LHCN-M2 (cell line): Measurements from ENCODE around the gene CFAP73. TPM values are rescaled to one million over a fixed set of nuclear protein-coding genes. Genes with fewer than 3 reads are reported as not detected.
"Not testable (repeated sequence)": the region's sequence is repeated elsewhere in the genome, so short reads cannot be mapped to it uniquely, and the experiment has no call there.

Source experiments
- DNase-seq: peaks from one replicate; pipeline ENCODE4 v3.0.0-alpha.2; 2012; ENCODE audit warnings: low read depth
- polyA plus RNA-seq: library from polyadenylated mRNA; unstranded; fragments of >200 nt; gene quantifications from one replicate; pipeline ENCODE4 v1.2.1, GENCODE V29; 2012; ENCODE audit warnings: missing spikeins
- total RNA-seq: library from RNA; depleted of rRNA; stranded (reverse); fragments of >200 nt; gene quantifications from 2 replicates; pipeline ENCODE4 v1.2.3, GENCODE V29; 2014; rRNA removed

CFAP73 gene
- total RNA-seq, result not detected in 2 replicates
- polyA plus RNA-seq, result 0.05 TPM

DNA sequence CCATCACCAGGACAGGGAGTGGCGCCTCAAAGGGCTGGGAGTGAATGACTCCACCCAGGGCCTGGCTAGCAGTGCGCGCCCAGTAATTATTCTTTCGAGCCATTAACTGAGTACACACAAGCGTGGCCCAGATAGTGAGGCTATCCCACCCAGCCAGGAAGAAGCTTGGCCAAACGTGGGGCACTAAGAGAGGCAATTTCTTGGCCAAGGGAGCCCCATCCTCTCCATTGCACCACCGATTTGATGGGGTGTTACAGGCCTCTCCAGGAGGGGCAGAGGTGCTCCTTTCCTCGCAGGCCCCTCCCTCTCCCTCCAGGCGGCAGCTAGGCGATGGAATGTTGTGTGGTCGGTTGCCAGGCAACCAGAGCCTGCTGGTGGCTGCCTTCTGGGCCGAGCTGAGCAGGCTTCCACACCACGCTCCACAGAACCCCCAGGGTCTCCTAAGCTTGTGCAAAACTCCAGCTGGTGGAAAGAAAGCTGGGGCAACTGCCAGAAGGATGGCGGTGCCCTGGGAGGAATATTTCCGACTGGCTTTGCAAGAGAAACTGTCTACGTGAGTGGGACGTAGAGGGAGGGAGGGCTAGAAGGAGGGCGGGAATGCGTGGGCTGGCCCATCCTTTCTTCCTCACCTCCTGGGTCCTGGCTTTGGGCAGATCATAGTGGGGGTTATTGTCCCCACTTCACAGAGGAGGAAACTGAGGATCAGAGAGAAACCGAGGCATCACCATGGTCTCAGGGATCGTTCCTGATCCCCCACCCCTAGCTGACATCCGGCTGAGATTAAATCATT is at the start of gene CFAP73:
CFAP73 (plus strand) TSS at position 364 of the 790 bp plus-strand sequence; CDS start at position 498, 134 bp downstream.
- DNase-seq, result peak; percentile 81

DNA sequence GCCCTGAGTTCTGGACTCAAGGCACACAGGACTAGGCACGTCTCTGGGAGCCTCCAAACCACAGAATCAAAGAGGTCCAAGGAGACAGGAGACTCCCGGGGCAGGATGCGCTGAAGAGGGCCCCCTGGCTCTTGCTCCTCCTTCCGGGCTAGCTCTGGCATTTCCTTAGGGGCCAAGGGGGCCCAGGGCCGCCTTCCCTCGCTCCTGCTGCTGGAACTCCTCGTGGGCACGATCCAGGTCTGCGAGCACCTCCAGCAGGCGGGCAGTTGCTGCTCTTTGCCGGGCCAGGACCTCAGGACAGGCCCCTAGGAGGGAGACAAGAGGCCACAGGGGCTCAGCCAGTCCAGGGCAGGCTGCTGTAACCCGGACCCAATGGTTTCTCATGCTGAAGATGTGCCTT is 49.8 kb upstream of the CFAP73 start:
- DNase-seq, result no peak

DNA sequence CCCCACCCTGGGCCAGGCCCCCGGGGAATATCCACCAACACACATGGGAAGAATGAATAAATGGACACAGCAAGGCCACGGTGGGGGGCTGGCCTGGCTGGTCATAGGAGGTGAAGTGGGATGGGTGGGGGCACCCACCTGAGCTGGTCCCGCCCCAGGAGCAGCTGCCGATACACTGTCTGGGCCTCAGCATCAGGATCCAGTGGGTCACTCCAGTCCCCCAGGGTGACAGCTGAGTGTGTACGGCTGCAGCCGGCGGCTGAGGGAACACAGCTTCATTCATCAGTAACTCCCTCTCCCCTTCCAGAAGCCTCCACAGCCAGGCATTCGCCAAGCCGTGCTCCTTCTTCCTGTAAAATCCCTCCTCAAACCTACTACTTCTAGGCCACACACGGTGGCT is 47.8 kb upstream of the CFAP73 start:
- DNase-seq, result no peak

DNA sequence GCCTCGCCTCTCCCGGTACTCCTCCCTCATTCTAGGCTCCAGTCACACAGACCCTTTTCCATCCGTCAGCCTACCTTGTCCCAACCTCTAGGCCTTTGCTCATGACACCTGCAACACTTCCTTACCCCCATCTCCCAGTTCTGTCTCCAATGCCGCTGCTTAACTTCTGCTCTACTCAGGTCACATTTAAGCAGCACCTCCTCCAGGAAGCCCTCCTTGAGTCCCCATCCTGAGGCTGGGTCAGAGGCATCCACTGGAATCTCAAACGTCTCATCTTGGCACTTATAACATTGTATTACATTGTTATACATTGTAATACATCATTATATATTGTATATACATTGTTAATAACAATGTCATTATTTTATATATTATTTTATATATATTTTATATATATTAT is 46.7 kb upstream of the CFAP73 start:
- no peak for DNase-seq

DNA sequence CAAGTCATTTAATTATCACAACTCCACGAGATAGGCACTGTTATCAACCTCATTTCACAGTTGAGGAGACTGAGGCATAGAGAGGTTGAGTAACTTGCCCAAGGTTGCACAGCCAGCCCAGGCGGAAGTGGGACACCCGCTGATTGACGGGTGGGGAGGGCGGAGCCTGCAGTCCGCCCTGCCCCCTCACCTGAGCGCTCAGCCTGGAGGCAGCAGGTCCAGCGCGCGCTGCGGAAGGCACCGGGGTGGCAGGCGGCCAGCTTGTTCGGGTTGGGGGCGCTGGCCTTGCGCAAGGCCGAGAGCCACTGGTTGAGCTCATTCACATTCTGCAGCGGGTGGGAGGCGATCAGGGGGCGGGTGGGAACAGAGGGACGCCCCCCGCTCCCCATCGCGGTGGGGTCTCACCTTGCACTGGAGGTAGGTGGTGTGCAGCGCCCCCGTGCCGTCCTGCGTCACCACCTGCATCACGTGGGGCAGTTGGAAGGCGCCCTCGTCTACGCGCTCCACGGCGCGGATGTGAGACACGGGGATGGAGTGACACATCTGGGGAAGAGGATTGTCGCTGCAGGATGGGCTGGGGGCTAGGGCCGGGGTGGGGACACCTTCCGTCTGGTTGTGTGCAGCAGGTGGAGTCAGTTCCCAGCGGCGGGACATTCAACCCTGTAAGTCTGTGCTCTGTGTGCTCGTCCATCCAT is 45.6 kb upstream of the CFAP73 start:
- no peak for DNase-seq

DNA sequence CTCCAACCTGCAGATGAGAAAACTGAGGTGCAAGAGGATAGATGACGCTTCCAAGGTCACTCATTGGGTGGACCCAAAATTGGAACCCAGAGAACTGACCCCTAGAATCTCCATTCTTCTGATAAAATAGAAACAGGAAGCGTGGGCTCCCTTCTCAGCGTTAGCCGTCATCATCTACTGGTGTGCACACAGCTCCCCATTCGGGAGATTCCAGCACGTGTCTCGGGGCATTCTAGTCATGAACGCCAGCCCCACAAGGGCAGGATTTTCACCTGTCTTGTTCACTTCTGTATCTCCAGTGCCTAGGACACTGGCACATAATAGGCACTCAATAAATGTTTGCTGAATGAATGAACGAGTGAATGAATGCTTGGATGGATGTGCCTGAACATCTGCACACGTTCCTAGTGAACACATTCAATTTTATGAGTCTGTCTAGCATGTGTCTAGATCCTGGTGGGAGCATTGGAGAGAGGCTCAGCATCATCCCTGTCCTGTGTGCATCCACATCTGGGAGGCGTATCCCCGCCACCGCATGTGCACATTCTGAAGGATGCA is 44.5 kb upstream of the CFAP73 start:
- DNase-seq, result no peak

DNA sequence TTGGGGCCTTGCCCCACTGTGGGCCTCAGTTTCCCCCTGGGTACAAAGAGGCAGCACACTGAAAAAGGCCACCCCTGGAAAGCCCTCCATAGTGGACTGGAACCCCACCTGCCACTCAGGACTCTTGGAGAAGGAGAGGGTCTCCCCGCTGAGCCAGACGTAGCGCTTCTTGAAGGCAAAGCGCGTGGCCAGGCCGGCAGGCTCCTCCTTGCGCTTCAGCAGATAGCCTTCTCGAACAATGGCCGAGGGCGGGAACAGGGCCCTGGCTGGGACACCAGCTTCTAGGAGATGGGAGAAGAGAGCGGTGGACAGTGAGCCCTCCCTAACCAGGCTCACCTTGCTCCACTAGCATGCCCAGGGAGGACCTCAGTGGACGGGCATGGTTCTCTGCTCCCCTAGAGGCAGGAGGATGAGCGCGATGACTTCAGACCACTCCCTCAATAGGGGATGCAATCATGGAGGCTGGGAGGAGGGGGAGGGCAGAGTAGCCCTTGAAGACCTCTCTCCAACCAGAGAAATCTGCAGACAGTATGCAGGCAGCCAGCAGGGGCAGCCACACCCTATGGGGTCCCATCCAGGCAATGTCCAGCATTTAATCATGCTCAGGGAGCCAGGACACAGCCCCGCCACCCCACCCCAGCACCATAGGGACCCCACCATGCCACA is 43.8 kb upstream of the CFAP73 start:
- no peak for DNase-seq

DNA sequence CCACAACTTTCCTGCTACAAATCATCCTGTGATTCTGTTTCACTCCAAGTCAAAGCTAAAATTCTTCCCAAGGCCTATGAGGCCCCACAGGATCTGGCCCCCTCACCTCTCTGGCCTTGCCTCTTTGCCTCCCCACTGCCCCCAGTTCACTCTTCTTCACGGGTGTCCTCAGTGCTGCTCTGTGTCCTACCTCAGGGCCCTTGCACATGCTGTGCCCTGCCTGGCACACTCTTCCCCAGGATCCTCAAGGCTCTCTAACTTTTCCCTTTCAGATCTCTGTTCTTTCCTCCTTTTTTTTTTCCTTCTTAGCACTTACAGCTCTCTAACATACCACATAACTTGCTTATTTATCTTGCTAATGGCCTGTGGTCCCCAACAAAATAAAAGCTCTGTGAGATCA is 43.2 kb upstream of the CFAP73 start:
- DNase-seq, result no peak

DNA sequence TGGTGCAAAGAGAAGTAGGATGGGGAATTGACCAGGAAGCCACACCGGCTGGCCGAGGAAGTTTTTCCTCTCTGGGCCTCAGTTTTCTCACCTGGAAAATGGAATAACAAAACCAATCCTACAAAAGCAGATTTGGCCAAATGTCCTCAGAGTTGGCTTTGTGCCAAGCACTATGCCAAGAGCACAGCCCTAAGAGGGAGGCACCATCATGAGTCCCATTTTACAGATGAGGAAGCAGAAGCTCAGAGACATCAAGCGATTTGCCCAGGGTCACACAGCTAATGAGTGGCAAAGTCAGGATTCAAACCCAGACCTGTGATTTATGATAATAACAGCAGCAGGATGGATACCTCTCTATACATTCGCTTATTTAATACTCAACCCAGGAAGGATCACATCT is 41.2 kb upstream of the CFAP73 start:
- no peak for DNase-seq

DNA sequence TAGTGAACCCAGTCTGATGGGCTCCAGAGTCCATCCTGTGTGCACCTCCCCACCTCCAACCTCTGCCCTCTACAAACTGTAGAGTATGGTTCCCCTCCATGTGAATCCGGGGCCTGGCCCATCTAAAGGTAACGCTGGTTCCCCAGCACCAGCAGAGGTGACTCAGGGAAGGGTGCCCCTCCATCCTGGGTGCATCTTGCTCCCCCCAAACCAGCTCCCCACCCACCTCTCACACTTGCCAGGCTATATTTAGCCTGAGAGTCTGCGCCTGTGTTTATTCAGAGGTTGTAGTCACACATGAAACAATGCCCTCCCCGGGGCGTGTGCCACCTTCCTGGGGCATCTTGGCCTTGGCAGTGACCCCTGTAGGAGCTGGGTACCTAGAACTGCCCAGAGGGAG is 40.2 kb upstream of the CFAP73 start:
- DNase-seq, result no peak

DNA sequence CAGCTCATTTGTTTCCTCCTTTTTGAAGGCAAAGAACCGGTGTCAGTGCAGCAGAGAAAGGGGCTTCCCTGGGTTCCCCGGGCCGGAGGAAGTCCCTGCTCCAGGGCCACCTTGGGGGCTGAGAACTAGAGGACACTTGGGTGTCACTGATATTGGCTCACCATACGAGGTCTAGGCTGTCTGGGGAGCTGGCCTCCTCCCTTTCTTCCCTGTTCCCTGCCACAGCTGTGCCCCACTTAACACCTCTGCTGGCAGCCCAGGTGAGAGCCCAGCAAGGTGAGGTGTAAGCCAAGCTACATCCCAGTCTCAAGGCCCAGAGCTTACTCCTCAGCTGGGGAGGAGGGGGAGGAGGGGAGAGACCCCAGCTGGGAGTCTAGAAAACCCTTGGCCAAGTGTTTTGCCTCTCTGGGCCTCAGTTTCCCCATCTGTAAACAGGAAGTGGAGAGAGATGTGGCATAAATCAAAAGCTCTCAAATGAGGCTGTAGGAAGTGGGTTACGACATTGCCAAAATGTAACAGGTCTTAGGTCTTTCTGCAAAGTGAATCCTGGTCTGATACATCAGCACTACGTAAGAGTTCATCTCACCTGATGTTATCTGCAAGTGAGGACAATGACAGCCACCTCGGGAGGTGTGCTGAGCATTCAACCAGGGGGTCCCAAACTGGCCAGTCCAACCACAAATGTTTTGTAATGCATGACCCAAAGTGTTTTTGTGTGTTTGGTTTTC is 39.5 kb upstream of the CFAP73 start:
- no peak for DNase-seq

DNA sequence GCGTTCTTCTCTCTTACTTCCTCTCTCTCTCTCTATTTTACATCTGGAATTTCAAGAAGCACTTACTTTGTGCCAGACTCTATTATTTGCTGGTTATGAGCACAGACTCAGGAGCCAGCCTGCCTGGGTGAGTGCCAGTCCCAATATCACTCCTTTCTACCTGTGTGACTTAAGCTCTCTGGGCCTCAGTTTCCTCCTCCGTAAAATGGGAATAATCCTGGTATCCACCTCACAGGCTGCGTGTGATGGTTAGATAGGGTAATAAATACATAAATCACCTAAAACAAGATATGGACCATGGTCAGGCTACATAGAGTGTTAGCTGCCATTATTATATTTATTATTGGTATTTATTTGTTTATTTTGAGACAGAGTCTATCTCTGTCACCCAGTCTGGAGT is 38.3 kb upstream of the CFAP73 start:
- DNase-seq, result no peak

DNA sequence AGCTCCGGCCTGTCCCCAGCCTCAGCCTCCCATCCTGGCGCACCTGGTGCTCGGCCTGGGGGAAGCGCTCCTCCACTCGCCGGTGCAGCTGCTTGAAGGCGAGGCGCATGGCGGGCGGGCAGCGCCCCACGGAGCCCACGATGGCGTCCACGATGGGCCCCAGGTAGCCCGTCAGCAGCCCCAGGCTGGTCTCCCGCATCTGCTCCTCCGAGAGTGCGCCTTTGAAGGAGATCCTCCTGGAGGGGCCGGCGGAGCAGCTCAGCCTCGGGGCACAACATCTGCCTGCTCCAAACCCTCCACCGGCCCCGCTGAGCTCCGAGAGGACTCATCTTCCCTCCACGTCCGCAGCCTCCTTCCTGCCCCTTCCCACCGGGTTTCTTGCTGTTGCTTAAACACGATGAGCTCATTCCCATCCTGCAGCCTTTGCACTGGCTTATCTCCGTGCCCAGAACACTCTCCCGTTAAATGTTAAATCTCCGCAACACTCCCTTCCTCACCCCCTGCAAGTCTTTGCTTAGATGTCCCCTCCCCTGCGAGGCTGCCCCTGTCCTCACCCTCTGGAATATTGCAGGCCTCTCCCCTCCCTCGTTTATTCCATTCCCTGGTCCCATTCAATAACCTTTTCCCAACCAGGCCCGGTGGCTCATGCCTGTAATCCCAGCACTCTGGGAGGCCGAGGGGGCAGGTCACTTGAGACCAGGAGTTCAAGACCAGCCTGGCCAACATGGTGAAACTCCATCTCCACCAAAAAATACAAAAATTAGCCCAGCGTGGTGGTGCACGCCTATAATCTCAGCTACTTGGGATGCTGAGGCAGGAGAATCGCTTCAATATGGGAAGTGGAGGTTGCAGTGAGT is 37.3 kb upstream of the CFAP73 start:
- DNase-seq, result no peak

DNA sequence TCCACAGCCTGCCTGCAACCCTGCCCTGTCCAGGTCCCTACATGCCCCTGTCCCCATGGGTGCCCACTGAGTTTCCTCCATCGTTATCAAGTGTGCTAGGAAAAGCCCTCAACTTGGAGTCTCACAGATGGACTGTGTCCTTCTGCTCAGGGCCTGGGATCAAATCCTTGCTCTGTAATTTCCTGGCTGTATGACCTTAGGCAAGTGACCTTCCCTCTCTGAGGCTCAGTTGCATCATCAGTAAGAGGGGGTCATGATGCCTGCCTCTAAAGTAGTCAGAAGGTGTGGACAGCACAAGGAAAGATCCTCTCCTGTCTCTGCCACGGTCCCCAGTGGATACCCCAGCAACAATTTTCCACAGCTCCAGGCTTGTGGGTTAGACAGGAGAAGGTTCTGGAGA is 36.1 kb upstream of the CFAP73 start:
- no peak for DNase-seq

DNA sequence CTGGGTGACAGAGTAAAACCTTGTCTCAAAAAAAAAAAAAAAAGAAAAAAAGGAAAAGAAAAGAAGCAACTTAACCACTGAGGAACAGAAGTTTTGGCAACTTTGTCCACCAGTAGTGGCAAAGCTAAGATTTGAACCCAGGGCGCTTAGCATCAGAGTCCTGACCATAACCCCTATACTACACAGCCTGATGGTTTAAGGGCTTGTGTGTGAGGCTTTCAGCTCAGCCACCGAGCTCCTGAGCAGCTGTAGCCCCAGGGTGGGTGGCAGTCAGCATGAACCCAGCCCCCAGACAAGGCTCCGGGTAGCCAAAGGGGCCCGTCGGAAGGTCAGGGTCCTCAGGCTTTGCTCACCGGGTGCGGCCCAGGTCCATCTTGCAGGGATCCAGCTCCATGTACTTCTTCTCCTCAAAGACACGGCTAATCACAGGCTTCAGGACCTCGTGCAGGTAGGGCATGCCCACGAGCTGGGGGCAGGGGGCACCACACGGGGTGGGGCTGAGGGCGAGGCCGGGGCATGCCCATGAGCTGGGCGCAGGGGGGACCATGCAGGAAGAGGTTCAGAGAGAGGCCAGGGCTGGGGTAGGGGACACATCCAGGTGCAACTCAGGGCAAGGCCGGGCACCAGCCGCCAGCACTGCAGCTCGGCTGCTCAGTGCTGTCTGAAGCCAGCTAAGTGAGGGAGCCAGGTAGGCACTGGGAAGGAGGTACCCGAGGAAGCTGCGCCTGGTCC is 34.9 kb upstream of the CFAP73 start:
- no peak for DNase-seq

DNA sequence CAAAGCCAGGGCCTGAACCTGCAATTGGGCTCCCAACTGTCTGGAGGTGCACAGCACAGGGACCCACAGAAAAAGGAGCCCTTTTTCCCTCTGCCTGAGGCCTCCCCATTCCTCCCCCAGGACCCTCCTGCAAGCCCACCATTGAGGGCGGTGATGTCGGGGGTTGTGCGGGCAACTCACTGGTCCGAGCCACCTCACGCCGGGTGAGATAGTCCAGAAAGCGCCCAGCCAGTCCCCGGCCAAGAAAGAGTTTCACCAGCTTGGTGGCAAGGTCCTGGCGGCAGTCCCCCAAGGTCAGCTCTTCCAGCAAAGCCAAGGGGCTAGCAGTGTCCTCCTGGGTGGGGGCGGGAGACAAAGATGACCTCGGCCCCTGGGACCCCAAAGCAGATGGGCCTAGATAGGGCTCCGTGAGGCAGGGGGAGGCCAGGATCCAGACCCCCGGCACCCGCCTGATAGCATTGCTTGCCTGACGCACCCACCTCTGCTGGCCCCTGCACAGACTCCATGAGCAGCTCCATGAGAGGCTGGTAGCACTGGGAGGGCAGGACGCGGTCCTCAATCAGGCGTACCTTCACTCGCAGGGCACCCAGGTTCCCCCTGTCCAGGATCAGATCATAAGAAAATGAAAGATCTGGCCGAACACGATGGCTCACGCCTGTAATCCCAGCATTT is 33.9 kb upstream of the CFAP73 start:
- no peak for DNase-seq

DNA sequence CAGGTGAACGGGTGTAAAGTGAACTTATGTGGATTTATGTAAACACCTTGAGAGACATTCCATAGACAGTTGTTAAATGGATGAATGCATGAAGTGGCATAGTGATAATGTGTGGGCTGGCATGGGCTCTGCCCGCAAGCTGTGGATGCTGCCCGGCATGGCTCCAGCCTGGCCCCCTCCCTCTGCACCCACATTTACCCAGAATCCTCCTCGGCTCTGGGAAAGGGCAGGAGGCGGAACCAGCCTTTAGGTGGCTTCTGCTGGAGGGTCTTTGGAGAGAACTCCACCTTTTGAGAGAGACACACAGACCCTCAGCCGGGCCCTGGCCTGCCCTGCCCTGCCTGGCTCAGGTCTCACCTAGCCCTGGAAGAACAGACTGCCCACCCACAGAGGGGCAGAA is 32.6 kb upstream of the CFAP73 start:
- no peak for DNase-seq

DNA sequence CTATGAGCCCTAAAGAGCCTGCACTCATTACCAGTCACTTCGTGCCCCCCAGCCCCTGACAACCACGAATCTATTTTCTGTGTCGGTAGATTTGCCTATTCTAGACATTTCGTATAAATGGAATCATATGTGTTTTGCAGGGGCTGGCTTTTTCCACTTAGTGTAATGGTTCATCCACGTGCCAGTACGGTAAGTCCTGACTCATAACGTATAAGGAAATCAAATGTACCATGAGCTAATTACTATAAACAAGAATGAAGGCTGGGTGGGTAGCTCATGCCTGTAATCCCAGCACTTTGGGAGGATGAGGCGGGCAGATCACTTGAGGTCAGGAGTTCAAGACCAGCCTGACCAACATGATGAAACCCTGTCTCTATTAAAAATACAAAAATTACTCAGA is 31.8 kb upstream of the CFAP73 start:
- not testable (repeated sequence) for DNase-seq

DNA sequence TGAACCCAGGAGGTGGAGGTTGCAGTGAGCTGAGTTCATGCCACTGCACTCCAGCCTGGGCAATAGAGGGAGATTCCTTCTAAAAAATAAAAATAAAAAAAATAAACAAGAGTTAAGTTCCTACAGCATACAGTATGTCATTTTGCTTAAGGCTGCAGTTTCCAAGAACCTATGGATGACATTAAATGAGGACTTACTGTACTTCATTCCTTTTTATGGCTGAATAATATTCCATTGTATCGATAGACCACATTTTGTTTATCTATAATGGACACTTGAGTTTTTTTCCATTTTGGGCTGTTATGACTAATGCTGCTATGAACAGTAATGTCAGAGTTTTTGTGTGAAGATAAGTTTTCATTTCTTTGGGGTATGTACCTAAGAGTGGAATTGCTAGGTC is 31.4 kb upstream of the CFAP73 start:
- DNase-seq, result no peak
